Measurements from ENCODE around the gene ARPC5.

DNA sequence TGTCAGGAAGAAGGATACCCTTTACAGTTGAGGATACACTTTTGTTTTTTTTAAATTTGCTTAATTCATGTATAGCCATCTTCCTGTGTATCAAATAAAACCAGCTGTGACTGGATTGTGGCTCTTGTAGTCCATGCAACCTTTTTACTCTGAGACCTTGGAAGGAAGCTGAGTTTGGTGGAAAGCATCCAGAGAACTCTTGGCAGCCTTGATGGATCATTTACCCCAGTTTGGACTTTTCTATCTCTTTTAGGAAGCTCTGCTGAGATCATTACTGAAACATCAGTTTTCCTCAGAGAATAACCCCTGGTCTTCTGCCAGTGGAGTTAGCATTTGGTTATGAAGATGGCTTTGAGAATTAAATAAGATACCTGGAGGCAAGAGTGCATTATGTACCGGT is 38.8 kb upstream of the ARPC5 start:
- TF ChIP-seq, protein P1, sequence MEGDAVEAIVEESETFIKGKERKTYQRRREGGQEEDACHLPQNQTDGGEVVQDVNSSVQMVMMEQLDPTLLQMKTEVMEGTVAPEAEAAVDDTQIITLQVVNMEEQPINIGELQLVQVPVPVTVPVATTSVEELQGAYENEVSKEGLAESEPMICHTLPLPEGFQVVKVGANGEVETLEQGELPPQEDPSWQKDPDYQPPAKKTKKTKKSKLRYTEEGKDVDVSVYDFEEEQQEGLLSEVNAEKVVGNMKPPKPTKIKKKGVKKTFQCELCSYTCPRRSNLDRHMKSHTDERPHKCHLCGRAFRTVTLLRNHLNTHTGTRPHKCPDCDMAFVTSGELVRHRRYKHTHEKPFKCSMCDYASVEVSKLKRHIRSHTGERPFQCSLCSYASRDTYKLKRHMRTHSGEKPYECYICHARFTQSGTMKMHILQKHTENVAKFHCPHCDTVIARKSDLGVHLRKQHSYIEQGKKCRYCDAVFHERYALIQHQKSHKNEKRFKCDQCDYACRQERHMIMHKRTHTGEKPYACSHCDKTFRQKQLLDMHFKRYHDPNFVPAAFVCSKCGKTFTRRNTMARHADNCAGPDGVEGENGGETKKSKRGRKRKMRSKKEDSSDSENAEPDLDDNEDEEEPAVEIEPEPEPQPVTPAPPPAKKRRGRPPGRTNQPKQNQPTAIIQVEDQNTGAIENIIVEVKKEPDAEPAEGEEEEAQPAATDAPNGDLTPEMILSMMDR (IDR thresholded peaks at IDR 0.05): no peak
- no peak for TF ChIP-seq POLR2A (IDR thresholded peaks at IDR 0.05)
